Measurements from ENCODE around the gene B3GAT3.

DNA sequence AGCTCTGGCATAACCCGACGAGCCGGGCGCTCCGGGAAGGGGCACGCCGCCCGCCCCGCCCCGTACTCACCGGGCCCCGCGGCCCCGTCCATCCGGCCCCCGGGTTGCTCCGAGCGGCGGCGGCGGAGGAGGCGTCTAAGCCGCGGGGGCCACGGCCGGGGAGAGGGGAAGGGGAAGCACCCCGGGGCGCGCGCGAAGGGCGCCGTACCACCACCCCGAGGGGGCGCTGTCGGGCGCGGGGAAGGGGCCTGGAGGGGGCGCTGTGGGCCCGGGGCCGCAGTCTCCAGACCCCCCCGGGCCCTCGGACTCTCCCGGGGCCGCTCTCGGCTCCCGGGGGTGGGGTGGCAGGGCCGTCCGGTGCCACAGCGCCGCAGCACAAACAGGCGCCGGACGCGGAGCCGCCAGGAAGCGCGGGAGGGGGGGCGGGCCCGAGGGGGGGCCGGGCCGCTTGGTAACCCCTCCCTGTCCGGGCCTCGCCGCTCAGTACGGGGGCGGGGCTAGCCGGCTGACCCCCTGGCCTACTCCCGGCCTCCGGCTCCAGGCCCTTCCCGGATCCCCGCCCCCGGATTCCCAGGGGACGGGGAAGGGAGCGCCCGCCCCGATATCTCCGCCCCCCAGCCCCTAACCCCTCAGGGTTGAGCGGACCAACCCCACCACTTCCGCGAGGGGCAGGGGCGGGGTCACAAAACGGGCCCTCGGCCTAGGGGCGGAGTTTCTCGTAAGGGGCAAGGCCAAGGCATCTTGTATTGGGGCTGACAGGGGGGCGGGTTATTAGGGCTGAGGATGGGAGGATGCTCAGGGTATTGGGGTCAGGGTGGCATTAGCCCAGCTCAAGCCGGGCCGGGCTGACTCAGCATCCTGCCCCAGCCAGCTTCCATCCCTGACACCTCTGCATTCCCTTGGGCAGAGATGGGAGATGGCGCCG is 9.2 kb downstream of the B3GAT3 start, which contains the start of the genes EML3 and ROM1:
- TF ChIP-seq POLR2A (IDR thresholded peaks at IDR 0.05; ENCODE audit: borderline replicate concordance, extremely low read depth, insufficient read depth, insufficient read length): no peak
- TF ChIP-seq CEBPB (IDR thresholded peaks at IDR 0.05; ENCODE audit: low read depth): no peak
- TF ChIP-seq TCF7L2 (IDR thresholded peaks at IDR 0.05; ENCODE audit: borderline replicate concordance, extremely low read depth, insufficient read depth, insufficient read length): no peak
